NCI-H524 (cell line): ENCODE results near the gene BRD3.

ENCODE experiments used
- DNase-seq, 2 experiments: peaks; one replicate each; lab custom pipeline; 2025; lab: John Stamatoyannopoulos, UW

The BRD3 gene

GRCh38 chr9:134024828-134025605 is 42.8 kb downstream of the BRD3 start, which contains the start of gene BRD3OS:
TSS of gene BRD3OS (plus strand) at chr9:134025481. CDS start at chr9:134026748, 1,267 bp downstream.
- peak; percentile 83 to 94 for DNase-seq

DNA sequence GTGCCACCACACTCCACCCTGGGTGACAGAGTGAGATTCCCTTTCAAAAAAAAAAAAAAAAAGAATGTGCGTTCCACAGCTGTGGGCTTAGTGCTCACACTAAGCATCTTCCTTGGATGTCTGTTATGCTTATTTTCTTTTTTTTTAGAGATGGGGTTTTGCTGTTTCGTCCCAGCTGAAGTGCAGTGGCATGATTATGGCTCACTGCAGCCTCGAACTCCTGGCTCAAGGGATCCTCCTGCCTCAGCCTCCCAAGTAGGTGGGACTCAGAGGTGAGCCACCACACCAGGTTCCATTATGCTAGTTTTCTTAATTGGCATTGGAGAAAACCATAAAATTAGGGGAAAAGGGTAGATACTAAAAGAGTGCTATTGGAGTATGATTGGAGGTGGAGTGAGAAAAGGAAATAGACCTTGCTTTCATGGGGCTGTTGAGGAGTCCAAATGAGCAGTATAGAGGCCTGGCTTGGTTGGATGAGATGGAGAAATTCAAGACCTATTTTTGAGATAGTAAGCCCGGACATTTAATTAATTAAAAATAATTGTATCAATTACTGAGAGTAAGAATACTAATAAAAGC is 43.5 kb downstream of the BRD3 start:
- DNase-seq: no peak

DNA sequence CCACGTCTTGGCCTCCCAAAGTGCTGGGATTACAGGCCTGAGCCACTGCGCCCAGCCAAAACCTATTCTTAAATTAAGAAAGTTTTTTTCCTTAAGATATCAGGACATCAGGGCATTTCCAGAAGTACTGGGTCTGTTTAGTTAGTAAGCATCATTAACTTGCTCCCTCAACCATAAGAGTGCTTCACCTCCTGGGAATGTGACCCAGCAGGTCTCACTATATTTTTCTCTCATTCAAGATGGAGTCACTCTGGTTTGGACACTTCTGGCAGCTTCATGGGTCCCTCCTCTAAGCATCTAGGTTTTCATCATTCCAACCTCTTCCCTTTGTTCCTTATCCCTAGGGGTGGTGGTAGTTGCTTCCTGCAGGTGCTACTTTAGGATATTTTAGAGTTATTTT is 52.9 kb downstream of the BRD3 start:
- DNase-seq: no peak

DNA sequence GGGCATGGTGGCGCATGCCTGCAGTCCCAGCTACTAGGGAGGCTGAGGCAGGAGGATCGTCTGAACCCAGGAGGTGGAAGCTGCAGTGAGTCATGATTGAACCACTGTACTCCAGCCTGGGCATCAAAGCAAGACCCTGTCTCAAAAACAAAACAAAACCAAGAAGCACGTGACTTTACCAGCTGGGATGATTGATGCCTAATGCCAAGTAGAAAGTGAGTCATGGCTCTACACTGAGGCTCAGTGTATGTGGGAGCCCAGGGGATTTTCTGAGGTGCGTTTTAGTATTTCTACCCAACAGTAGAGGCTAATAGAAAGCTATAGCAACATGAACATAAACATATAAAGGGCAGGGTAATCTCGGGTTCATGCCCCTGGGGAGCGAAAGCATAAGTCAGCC is 56.4 kb downstream of the BRD3 start:
- no peak for DNase-seq

DNA sequence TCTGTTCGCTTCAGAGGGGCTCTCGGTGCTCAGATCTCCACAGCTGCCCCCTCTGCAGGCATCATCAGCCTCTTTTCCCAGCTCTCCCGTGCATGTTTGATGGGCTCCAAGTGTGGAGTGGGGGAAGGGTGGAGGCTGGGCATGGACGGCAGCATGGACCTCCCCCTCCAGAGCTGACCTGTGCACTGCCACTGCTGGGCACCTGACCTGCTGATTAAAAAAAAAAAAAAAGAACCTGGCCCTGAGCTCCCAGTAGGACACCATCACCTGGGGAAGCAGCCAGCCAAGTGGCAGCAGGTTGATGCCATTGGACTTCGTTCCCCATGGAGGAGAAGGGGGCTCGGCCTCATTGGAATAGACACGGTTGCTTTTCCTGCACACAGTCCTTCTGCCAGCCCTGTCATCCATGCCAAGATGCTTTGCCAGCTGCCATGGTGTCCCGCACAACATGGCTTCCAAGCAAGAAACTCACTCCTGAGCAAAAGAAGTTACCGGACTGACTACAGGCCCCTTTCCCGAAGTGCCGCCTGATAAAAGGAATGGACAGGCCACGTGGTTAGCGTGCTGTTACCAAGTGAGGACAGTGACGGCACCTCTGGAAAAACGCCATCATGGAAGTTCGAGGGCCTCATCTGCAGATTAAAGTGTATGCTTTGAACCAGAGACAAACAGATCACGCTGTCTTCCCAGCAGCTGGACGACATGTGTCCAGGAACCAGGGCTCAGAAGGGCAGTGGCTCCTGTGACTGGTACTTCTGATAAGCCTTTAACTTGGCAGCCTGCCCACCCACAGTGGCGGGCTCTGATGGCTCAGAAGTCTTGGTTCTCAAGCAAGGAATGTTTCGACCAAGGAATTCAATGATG is 57.3 kb downstream of the BRD3 start:
- peak; percentile 80 to 88 for DNase-seq

DNA sequence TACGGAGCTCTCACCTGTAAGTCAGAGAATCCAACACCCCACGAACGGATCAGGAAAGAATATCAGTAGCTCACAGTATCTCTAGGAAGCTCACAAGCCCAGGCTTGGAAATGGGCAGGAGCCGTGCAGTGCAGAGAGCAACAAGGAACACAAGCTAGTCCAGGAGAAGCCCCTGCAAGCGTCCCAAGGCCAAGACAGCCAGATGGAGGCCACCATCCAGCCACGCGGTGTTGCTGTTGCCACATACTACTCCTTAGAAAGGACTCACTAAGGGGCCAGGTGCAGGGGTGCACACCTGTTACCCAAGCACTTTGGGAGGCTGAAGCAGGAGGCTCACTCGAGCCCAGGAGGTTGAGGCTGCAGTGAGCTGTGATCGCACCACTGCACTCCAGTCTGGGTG is 60.3 kb downstream of the BRD3 start:
- DNase-seq: no peak

GRCh38 chr9:134007150-134007549 is 60.7 kb downstream of the BRD3 start:
- peak in 1 of 2 experiments; percentile 44 for DNase-seq

GRCh38 chr9:134005381-134005780 is 62.4 kb downstream of the BRD3 start:
- no peak for DNase-seq

DNA sequence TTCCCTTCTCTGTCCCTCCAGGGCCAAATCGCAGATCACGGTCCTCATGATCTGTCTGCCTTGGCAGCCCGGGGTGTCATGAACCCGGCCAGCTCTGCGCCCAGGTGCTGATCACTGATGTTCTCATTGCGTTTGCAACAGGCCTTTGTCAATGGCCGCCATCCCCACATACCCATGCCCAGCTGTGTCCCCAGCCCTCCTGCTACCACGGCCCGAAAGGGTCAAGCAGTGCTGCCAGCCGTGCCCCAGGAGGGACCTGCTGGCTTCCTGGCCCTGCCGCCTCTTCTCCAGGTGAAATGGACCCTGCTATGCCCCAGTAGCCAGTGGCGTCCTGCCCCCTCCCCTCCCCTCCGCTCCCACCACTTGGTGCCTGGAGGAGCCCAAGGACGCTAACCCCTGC is 62.9 kb downstream of the BRD3 start:
- no peak for DNase-seq

DNA sequence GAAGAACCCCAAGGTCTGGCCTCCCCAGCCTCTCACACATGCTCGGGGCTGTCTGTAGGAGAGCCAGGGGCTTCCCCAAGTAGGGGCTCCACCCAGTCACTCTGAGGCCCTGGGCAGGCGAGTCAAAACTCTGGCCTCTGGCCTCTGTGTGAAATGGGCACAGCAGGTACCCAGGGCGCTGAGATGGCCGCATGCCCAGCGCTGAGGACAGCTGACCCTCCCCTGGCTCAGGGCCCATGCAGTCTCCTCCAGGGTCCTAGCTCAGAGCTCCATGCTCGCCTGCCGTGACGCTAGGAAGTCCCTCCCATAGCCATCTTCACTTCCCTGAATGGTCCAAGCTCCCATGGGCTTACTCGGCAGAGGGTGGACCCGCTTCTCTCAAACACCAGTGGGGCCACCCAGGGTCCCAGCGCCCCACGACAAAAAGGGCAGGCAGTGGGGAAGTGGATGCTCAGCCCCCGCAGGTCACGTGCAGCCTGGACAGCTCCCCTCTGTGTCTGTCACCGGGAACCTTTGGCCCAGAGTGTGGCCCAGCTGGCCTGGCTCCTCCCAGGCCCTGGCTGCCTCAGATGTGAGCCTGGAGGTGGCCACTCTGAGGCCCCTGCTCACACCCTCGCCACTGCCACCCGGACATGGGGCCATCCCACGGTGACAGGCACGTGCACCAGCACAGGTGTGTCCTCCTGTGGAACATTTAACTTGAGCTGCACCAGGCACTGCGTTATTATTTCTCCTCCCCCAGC is 63.5 kb downstream of the BRD3 start:
- no peak for DNase-seq

DNA sequence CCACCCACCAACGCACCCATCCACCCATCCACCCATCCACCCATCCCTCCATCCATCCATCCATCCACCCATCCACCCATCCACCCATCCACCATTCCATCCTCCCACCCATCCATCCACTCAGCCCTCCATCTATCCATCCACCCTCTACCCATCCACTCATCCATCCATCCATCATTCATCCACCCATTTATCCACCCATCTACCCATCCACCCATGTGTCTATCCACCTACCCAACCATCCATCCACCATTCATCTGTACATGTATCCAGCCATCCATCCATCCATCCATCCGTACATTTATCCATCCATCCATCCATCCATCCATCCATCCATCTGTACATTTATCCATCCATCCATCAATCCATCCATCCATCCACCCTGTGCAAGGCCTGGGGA is 64.6 kb downstream of the BRD3 start:
- no peak for DNase-seq

- no peak for DNase-seq
These were observed 65.0 kb downstream of the BRD3 start for GRCh38 chr9:134002796-134003195.

DNA sequence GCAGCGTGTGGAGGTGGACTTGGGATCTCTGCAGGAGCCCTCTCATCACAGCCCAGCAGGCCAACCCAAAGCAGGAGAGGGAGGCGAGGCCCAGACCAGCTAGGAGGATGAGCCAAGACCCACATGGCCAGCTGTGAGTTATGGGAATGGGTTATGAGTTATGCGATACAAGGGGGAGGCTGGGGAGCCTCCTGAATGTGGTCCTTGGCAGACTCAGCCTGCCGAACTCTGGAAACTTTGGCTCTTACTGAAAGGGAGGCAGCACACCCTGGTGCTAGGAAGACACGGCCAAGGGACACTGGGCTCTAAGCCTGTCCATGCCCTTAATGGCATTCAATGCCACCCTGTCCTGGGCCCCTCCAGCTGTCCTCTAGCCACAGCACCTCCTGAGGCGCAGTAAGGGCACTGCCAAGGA is 68.0 kb downstream of the BRD3 start:
- no peak for DNase-seq

GRCh38 chr9:133998915-133999595 is 68.8 kb downstream of the BRD3 start:
- no peak for DNase-seq

- DNase-seq: no peak
These were observed 70.2 kb downstream of the BRD3 start for GRCh38 chr9:133997584-133997983.

DNA sequence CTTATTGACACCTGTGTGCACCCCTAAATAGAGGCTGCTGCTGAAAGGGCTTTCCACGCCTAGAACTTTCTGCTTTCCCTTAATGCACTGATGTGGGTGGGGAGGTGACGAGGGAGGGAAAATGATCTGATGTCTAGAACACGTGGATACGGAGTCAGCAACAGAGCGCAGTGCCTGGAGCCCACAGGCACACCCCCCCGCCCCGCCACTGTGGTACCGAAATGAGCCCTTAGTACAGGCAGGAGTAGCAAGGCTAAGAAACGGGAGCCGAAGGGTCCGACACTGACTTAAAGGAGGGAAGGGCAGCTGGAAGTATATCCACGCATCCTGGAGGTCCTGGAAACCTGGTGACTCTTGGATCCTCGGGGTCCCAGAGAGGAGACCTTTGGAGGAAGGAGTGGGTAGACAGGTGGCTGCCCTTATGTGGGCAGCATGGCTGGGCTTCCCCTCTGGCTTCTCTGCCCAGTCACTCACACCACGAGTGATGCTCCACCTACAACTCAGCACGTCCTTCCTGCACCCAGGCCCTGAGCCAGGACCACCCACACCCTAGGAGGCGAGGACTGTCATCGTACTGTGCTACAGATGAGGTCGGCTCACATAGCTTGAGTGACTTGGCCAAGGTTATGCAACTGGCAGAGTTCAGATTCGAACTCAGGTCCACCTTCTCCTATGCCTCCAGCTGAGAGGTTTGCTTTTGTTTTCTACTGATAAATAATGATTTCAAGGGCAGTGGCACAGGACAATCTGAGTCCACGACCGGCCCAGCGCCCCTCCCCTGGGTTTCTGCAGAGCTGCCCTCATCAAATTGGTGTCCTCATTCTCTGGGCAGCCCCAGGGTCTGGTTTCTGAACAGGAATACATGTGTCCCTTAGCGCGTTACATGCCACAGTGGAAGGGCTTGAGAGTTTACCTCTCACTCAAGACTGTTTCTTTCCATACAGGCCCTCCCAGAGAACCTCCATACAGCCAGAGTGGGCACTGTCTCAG is 71.0 kb downstream of the BRD3 start:
- DNase-seq: no peak

GRCh38 chr9:133995012-133995896 is 72.6 kb downstream of the BRD3 start:
- peak; percentile 43 to 82 for DNase-seq

GRCh38 chr9:133994353-133995011 is 73.3 kb downstream of the BRD3 start:
- DNase-seq: peak; percentile 76 to 85
